ENCODE measurements around the gene ZNF12.

- TF ChIP-seq, protein P1, sequence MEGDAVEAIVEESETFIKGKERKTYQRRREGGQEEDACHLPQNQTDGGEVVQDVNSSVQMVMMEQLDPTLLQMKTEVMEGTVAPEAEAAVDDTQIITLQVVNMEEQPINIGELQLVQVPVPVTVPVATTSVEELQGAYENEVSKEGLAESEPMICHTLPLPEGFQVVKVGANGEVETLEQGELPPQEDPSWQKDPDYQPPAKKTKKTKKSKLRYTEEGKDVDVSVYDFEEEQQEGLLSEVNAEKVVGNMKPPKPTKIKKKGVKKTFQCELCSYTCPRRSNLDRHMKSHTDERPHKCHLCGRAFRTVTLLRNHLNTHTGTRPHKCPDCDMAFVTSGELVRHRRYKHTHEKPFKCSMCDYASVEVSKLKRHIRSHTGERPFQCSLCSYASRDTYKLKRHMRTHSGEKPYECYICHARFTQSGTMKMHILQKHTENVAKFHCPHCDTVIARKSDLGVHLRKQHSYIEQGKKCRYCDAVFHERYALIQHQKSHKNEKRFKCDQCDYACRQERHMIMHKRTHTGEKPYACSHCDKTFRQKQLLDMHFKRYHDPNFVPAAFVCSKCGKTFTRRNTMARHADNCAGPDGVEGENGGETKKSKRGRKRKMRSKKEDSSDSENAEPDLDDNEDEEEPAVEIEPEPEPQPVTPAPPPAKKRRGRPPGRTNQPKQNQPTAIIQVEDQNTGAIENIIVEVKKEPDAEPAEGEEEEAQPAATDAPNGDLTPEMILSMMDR (IDR thresholded peaks at IDR 0.05) = no peak
- TF ChIP-seq POLR2A (IDR thresholded peaks at IDR 0.05) = no peak
Measured at GRCh38 chr7:6714360-6714759, 7.6 kb upstream of the ZNF12 start.
